K562 (cell line): ENCODE data around the gene SEMA6B. TPM values are rescaled to one million over a fixed set of nuclear protein-coding genes. Genes with fewer than 3 reads are reported as not detected.

Experiments used
- CREB1 ChIP-seq, 2 experiments: sonication (generic) in 1 of 2; formaldehyde crosslinking in 1 of 2; IDR thresholded peaks; 2 replicates each; pipeline versions ENCODE4 v1.6.1 to v1.8.0; 2012 to 2022; ENCODE audit warnings: inconsistent platforms in 1 of 2, mild to moderate bottlenecking in 1 of 2, missing genetic modification reagents in 1 of 2, moderate library complexity in 1 of 2
- CREBBP ChIP-seq: IDR thresholded peaks from one replicate; pipeline ENCODE4 v1.6.1; 2012; ENCODE audit warnings: low read depth, mild to moderate bottlenecking, control low read depth, inconsistent platforms, low read length
- CTBP1 ChIP-seq: fragments of 450-650 bp; IDR thresholded peaks from 2 replicates; pipeline ENCODE4 v1.6.1; 2016; ENCODE audit warnings: borderline replicate concordance
- FOXK2 ChIP-seq, 2 experiments: fragments of 450-650 bp; IDR thresholded peaks in 1 of 2; conservative IDR thresholded peaks in 1 of 2; 2 replicates each; pipeline ENCODE4 v1.6.1; 2016; ENCODE audit warnings: low read depth in 2 of 2, mild to moderate bottlenecking in 1 of 2
- MTA3 ChIP-seq: fragments of 450-650 bp; formaldehyde crosslinking; IDR thresholded peaks from 2 replicates; pipeline ENCODE4 v1.6.1; 2017; ENCODE audit warnings: mild to moderate bottlenecking, borderline replicate concordance
- NEUROD1 ChIP-seq: fragments of 150-350 bp; IDR thresholded peaks from 2 replicates; pipeline ENCODE4 v1.6.1; 2014; ENCODE audit warnings: borderline replicate concordance, low read length, low read depth; ENCODE audit not compliant: partially characterized antibody
- NONO ChIP-seq, 2 experiments: fragments of 200-400 bp in 1 of 2; fragments of 450-650 bp in 1 of 2; formaldehyde crosslinking in 1 of 2; IDR thresholded peaks; 2 replicates each; pipeline ENCODE4 v1.6.1; 2017; ENCODE audit warnings: low read depth in 2 of 2, mild to moderate bottlenecking in 2 of 2, moderate library complexity in 2 of 2, low read length in 1 of 2
- RAD51 ChIP-seq: fragments of 450-650 bp; IDR thresholded peaks from 2 replicates; pipeline ENCODE4 v1.7.1; 2016; ENCODE audit warnings: low read depth, mild to moderate bottlenecking, borderline replicate concordance
- RBFOX2 ChIP-seq: fragments of 200-400 bp; formaldehyde crosslinking; IDR thresholded peaks from 2 replicates; pipeline ENCODE4 v1.6.1; 2017; ENCODE audit warnings: low read depth, mild to moderate bottlenecking, low read length, moderate library complexity
- SUPT5H ChIP-seq: fragments of 450-650 bp; IDR thresholded peaks from 2 replicates; pipeline ENCODE4 v1.6.1; 2016
- ZFX ChIP-seq: sonication (generic); formaldehyde crosslinking; IDR thresholded peaks from 2 replicates; pipeline ENCODE4 v1.8.0; 2022; ENCODE audit warnings: mild to moderate bottlenecking, missing genetic modification reagents, moderate library complexity
- polyA plus RNA-seq, 8 experiments: library from polyadenylated mRNA; depleted of rRNA in 4 of 8; stranded (reverse) in 5 of 8; unstranded in 3 of 8; fragments of >200 nt; fragmentation: Nextera tagmentation in 2 of 8; fragmentation: Illumina TruSeq in 1 of 8; extraction: Ambion mirVana in 2 of 8; extraction: Trizol in 1 of 8; gene quantifications; 2 replicates each; pipeline versions ENCODE4 v1.2.1 to v1.2.3, GENCODE V29; 2011 to 2014; ENCODE audit warnings: inconsistent platforms in 1 of 8, missing spikeins in 1 of 8
- total RNA-seq, 7 experiments: library from RNA; depleted of rRNA in 6 of 7; stranded (reverse); fragments of >200 nt in 6 of 7; fragmentation: Illumina TruSeq in 2 of 7; extraction: Trizol in 2 of 7; gene quantifications; 2 replicates each; pipeline versions ENCODE4 v1.2.1 to v1.2.3, GENCODE V29; 2011 to 2021; ENCODE audit warnings: low replicate concordance in 1 of 7
- TF ChIP-seq, protein P1 (sequence below): fragments of 450-650 bp; IDR thresholded peaks from 2 replicates; pipeline ENCODE4 v1.6.1; 2018; ENCODE audit not compliant: partially characterized antibody
- TF ChIP-seq, protein P2 (sequence below): fragments of 450-650 bp; formaldehyde crosslinking; IDR thresholded peaks from 2 replicates; pipeline ENCODE4 v1.4.0; 2020; ENCODE audit warnings: mild to moderate bottlenecking
- TF ChIP-seq, protein P3 (sequence below): sonication (generic); formaldehyde crosslinking; IDR thresholded peaks from 2 replicates; pipeline ENCODE4 v1.8.0; 2022; ENCODE audit warnings: missing genetic modification reagents, mild to moderate bottlenecking, borderline replicate concordance
- TF ChIP-seq, protein P4 (sequence below): fragments of 250-450 bp; sonication (Bioruptor Pico); IDR thresholded peaks from 2 replicates; pipeline ENCODE4 v1.8.0; 2022; ENCODE audit warnings: inconsistent platforms
- TF ChIP-seq, protein P5 (sequence below): sonication (generic); formaldehyde crosslinking; IDR thresholded peaks from 2 replicates; pipeline ENCODE4 v1.5.0; 2020; ENCODE audit warnings: missing genetic modification reagents

SEMA6B gene
- total and polyA plus RNA-seq, 9 of the 15 experiments (the other 6 are each of a cell fraction or from before 2014, with no cell fraction given) = 0.65 to 4.6 (median 2.5) TPM; not detected in 2

DNA sequence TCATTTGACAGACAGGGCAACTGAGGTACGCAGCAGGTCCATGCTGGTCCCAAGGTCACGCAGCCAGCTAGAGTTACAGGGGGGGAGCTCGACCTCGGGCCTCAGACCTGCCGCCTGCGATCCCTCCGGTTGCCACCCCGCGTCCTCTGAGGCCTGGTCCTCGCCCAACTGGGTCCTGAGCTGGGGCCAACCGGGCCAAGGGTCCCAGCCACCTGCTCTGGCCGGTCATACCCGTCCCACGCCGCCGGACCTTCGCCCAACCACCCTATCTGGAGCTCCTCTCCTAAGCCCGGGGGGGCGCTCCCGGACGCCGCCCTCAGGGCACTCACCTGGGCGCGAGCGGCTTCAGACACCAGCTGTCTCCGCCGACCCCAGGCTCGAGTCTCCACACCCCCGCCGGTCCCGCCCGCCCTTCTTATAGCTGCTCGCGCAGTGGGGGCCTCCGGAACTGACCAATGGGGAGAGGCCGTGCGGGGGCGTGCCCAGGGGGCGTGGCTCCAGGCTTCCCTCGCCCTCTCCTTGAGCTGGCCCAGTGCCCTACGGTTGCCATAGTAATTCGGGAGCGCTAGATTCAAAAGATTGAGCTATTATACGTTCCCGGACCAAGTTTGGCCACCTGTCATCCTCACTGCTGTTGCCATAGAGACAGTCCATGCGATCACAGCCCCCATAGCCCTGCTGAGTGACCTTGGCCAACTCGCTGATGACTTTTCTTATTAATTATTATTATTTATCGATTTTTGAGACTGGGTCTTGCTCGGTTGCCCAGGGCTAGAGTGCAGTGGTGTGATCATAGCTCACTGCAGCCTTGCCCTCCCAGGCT is 24.4 kb downstream of the SEMA6B start, which contains the start of gene PLIN5 (continued):
- TF ChIP-seq, protein P1, sequence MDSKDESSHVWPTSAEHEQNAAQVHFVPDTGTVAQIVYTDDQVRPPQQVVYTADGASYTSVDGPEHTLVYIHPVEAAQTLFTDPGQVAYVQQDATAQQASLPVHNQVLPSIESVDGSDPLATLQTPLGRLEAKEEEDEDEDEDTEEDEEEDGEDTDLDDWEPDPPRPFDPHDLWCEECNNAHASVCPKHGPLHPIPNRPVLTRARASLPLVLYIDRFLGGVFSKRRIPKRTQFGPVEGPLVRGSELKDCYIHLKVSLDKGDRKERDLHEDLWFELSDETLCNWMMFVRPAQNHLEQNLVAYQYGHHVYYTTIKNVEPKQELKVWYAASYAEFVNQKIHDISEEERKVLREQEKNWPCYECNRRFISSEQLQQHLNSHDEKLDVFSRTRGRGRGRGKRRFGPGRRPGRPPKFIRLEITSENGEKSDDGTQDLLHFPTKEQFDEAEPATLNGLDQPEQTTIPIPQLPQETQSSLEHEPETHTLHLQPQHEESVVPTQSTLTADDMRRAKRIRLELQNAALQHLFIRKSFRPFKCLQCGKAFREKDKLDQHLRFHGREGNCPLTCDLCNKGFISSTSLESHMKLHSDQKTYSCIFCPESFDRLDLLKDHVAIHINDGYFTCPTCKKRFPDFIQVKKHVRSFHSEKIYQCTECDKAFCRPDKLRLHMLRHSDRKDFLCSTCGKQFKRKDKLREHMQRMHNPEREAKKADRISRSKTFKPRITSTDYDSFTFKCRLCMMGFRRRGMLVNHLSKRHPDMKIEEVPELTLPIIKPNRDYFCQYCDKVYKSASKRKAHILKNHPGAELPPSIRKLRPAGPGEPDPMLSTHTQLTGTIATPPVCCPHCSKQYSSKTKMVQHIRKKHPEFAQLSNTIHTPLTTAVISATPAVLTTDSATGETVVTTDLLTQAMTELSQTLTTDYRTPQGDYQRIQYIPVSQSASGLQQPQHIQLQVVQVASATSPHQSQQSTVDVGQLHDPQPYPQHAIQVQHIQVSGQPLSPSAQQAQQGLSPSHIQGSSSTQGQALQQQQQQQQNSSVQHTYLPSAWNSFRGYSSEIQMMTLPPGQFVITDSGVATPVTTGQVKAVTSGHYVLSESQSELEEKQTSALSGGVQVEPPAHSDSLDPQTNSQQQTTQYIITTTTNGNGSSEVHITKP = peak; percentile 7
- 0 out of 2 replicates have a peak, but pooled peaks have one; percentile 26 for TF ChIP-seq CTBP1
- peak; percentile 55; the same call in 1 of the 2 replicates for TF ChIP-seq ZFX (CRISPR knock-in tag)
- TF ChIP-seq CREB1 (IDR thresholded peaks at IDR 0.05) = no peak
- no peak for TF ChIP-seq CREB1 (CRISPR knock-in tag; IDR thresholded peaks at IDR 0.05)
- no peak for TF ChIP-seq CREBBP
- peak; percentile 80 for TF ChIP-seq MTA3
- TF ChIP-seq, protein P2, sequence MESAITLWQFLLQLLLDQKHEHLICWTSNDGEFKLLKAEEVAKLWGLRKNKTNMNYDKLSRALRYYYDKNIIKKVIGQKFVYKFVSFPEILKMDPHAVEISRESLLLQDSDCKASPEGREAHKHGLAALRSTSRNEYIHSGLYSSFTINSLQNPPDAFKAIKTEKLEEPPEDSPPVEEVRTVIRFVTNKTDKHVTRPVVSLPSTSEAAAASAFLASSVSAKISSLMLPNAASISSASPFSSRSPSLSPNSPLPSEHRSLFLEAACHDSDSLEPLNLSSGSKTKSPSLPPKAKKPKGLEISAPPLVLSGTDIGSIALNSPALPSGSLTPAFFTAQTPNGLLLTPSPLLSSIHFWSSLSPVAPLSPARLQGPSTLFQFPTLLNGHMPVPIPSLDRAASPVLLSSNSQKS (CRISPR knock-in tag) = no peak
- TF ChIP-seq RAD51 = no peak
- TF ChIP-seq SUPT5H = peak; percentile 44; the same call in 1 of the 2 replicates
- TF ChIP-seq, protein P3, sequence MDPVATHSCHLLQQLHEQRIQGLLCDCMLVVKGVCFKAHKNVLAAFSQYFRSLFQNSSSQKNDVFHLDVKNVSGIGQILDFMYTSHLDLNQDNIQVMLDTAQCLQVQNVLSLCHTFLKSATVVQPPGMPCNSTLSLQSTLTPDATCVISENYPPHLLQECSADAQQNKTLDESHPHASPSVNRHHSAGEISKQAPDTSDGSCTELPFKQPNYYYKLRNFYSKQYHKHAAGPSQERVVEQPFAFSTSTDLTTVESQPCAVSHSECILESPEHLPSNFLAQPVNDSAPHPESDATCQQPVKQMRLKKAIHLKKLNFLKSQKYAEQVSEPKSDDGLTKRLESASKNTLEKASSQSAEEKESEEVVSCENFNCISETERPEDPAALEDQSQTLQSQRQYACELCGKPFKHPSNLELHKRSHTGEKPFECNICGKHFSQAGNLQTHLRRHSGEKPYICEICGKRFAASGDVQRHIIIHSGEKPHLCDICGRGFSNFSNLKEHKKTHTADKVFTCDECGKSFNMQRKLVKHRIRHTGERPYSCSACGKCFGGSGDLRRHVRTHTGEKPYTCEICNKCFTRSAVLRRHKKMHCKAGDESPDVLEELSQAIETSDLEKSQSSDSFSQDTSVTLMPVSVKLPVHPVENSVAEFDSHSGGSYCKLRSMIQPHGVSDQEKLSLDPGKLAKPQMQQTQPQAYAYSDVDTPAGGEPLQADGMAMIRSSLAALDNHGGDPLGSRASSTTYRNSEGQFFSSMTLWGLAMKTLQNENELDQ (CRISPR knock-in tag) = no peak
- no peak for TF ChIP-seq FOXK2 (conservative IDR thresholded peaks at IDR 0.05 in 1 of 2, IDR thresholded peaks at IDR 0.05 in 1 of 2; ENCODE audit: low read depth in 2 of 2)
- TF ChIP-seq, protein P4, sequence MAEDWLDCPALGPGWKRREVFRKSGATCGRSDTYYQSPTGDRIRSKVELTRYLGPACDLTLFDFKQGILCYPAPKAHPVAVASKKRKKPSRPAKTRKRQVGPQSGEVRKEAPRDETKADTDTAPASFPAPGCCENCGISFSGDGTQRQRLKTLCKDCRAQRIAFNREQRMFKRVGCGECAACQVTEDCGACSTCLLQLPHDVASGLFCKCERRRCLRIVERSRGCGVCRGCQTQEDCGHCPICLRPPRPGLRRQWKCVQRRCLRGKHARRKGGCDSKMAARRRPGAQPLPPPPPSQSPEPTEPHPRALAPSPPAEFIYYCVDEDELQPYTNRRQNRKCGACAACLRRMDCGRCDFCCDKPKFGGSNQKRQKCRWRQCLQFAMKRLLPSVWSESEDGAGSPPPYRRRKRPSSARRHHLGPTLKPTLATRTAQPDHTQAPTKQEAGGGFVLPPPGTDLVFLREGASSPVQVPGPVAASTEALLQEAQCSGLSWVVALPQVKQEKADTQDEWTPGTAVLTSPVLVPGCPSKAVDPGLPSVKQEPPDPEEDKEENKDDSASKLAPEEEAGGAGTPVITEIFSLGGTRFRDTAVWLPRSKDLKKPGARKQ (CRISPR knock-in tag) = peak; percentile 17; the same call in 1 of the 2 replicates
- TF ChIP-seq, protein P5, sequence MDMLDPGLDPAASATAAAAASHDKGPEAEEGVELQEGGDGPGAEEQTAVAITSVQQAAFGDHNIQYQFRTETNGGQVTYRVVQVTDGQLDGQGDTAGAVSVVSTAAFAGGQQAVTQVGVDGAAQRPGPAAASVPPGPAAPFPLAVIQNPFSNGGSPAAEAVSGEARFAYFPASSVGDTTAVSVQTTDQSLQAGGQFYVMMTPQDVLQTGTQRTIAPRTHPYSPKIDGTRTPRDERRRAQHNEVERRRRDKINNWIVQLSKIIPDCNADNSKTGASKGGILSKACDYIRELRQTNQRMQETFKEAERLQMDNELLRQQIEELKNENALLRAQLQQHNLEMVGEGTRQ = 0 out of 2 replicates have a peak, but pooled peaks have one; percentile 15
- TF ChIP-seq NONO (IDR thresholded peaks at IDR 0.05; ENCODE audit: low read depth in 2 of 2, low read length in 1 of 2) = peak in 1 of 2 experiments; percentile 54; a peak in 1 of 4 replicates
- peak; percentile 26 for TF ChIP-seq NEUROD1
- TF ChIP-seq RBFOX2 = peak; percentile 80
